GM19397 (cell line): ENCODE data around the gene PTPRN2.
"Not testable (repeated sequence)": the region's sequence is repeated elsewhere in the genome, so short reads cannot be mapped to it uniquely, and the experiment has no call there.

ENCODE experiments used
- ATAC-seq: cut with Tn5 transposase; IDR thresholded peaks from one replicate; pipeline ENCODE4 v1.9.1; 2021; ENCODE audit warnings: mild to moderate bottlenecking, moderate library complexity; ENCODE audit not compliant: unreplicated experiment

Gene PTPRN2

DNA sequence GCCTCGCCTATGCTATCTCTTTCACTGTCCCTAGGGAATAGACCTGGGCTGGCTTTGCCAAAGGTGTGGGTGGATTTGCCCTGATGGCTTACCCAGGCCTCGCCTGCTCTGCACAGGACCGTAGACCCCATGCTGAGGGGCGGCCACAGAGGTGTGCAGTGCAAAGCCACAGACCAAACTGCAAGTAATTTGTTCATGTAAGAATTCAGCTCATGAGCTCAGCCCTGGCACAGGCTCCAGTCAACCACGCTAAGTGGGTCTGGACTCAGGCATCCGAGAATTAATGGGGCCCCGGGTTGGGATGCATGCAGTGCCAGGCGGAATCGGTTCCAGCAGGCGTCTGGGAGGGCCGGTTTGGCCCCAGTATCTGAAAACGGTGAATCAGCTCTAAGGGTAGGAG is 805.6 kb downstream of the PTPRN2 start:
- no peak for ATAC-seq

DNA sequence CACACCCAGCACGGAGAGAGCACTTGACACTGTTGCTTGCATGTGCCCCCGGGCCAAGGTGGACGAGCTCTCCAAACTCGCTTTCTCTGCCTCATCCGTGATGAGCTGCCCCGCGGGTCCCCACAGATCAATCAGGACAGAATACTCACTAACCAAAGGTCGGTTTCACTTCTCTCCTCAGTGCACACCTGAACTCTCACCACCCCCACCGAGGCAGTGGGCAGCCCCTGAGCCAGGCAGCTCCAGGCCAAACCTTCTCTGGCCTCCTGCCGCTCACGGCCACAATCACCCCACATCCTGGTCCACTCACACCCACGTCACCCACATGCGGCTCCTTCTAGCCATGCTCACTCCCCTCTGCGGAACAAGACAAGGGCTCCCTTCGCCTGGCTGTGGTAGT is 806.9 kb downstream of the PTPRN2 start:
- no peak for ATAC-seq

DNA sequence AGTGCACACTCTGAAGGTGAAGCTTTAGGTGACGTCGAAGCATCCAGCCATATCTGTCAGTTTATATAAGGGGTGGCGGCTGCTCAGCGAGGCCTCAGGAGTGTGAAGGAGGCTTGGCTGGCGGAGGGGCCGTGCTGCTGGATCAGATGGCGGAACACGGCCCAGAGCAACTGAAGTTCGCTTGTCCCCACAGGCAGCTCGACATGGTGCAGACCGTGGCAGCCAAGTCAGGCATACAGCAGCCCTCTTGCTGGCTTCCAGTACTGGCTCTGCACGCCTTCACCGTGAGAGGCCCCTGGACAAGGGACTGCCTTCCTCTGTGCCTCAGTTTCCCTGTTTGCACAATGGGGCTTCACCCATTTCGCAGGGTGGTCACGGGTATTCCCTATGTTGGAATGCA is 807.3 kb downstream of the PTPRN2 start:
- no peak for ATAC-seq

DNA sequence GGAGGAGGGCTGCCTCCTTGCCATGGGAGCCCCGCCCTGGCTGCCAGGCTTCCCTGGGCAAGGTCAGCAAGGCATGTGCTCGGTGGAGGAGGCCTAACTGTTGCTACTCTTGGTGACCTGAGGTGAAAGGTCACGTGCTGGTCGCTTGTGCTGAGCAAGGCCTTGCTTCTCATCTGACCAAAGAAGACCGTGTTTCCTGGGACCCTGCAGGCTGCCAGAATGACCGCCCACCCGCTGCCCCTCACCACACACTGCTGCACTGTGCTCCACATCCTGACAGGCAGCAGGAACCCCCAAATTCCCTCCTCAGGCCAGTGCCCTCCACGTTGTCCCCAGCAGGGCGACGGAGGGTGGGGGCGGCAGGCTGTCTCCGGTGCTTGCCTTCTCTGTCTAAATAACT is 808.4 kb downstream of the PTPRN2 start:
- ATAC-seq: no peak

DNA sequence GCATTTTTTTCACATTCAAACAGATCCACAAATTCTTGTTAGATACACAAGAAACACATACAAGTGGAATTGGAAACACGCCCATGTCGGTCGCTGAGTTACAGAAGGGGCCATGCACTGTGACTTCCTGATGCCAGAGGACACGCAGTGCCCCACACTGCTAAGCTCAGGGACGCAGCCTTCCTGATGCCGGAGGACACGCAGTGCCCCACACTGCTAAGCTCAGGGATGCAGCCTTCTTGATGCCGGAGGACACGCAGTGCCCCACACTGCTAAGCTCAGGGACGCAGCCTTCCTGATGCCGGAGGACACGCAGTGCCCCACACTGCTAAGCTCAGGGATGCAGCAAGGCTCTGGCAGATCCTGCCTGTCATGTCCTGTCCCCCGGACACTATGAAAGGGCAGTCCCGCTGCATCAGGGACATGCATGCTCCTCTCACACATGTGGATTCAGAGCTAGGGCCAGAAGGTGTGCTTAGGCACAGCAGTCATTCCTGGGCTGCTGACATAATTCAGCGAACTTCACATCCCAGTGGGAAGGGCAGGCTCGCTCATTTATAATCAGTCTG is 810.3 kb downstream of the PTPRN2 start:
- ATAC-seq: not testable (repeated sequence)

DNA sequence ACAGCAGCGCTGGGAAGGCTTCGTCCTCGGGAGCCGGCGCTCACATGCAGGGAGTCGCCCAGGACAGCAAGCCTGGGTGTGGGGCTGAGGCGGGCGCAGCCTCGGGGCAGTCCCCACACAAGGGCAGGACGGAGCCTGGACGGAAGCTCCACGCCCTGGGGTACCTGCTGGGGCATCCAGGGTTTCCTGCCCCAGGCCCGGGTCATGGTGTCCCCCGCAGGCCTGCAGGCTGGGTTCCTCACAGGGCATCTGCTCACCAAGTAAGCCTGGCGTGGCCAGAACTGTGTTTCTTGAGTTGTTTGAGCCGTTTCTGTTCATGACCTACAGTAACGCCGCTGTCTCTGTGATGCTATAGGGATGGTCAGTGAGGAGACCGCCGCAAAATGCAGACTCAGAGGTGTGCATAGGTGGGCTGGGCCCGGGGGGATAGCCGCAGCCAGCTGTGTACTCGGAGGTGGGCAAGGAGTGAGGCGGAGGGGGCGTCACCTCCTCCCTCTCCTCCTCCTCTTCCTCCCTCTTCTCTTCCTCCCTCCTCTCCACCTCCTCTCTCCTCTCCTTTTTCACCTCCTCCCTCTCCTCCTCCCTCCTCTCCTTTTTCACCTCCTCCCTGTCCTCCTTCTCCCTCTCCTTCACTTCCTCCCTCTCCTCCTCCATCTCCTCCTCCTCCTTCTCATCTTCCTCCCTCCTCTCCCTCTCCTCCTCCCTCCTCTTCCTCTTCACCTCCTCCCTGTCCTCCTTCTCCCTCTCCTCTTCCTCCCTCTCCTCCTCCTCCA is 811.9 kb downstream of the PTPRN2 start:
- ATAC-seq: no peak

DNA sequence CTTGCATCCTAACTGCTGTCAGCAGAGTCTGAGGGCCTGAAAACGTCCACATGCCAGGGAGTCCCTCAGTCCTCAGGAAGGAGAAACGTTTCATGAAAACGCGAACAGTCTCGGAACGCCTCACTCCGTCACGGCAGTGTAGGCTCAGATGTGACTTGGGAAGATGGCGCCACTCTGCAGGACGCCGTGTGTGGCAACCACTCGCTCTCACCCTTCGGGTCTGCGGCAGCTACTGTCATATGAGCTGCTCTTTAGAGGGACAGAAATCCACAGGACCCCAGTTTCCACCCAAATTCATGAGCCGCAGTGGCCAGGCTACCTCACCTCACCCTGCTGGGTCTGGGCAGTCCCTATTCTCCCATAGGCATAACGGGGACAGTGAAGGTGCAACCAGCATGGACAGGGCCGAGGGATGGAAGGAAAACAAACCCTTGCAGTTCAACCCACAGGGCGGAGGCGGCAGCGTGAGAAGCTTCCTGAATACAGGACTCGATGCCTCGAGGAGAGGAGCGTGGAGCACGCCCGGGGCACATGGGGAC is 812.5 kb downstream of the PTPRN2 start:
- no peak for ATAC-seq

DNA sequence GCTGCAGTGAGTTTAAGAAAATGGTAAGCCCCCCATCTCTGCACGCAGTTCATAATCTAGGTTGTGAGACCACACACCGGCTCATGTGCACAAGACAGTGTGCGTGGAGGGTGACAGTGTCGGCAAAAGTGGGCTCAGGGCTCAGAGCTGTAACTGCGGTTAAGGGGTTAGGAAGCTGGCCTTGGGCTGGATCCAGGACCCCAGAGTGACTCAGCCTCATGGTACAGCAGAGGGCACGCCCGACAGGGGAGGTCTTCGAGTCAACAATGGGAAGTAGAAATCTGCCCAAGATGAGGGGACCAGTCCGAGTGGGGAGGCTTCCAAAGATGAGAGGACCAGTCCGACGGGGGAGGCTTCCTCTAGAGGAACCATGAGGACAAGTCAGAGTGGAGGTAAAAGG is 813.1 kb downstream of the PTPRN2 start:
- no peak for ATAC-seq

DNA sequence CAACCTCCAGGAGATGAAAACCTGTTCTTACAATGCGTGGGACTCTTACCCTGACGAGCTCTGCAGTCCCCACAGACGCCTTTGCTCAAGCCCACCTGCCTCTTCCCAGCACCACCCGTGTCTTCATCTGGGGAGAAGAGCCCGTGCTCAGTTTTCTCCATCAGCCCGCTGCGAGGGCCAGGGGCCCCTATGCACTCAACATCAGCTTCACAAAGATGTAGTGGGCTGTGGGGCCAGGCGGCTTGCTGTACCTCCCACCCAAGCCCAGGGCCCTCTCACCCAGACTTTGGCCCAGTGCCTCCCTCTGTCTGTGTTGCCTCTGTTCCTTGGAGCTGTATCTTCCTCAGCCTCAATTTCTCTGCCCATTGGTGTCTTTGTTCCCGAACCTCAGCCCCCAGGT is 814.3 kb downstream of the PTPRN2 start:
- ATAC-seq: no peak

DNA sequence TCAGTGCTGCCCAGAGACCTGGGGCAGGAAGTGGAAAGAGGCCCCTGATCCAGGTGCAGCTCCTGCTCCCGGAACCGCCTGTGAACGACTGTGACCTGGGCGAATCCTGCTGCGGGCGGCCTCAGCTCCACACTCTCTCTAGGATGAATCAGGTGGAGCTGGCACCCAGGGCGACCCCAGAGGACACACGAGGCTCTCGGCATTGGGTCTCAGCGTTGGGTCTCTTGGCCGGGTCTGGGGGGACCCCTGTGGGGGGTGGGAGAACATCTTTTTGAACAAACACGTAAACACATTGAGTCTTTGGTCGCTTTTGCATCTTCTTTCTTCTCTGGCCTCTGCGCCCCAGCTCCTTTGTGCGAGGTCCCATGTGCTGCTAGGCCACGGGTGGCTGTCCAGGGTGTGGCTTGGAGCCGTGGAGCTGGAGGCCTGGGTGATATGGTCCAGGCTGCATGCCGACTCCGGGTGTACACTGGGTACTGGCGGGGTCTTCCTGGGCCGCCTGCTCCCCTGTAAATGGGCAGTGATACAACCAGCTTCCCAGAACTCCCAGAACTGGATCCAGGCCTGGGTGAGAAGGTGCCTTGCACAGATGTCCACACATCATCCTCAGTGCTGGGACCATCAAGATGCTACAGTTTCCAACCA is 815.0 kb downstream of the PTPRN2 start:
- ATAC-seq: no peak

DNA sequence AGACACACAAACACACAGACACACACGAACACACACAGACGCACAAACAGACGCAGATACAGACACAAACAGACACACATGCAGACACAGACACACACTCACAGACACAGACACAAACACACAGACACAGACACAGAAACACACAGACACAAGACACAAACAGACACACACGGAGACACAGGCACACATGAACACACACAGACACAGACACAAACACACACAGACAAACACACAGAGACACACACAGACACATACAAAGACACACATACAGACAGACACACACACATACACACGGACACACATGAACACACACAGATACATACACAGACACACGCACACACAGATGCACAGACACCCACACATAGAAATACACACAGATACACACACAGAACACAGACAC is 815.9 kb downstream of the PTPRN2 start:
- ATAC-seq: no peak

DNA sequence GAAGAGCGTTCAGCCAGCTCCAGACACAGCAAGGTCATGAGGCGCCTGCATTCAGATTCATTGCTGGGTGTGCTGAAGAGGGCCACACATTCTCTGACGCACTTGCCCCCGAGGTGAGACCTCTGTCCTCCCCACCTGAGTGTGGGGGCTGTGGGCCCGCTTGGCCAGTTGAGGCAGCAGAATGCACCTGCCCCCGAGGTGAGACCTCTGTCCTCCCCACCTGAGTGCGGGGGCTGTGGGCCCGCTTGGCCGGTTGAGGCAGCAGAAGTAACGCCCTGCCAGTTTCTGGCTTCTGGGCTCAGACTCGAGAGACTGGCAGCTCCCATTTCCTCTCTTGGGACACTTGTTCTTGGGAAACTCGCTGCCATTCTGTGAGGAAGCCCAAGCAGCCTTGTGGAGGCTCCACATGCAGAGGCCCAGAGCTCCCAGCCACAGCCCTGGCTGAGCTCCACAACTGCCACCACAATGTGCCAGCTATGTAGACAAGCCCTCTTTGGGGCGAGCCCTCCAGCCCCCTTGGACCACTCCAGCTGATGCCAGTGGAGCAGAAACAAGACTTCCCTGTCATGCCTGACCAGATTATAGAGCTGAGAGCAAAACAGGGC is 816.8 kb downstream of the PTPRN2 start:
- no peak for ATAC-seq

DNA sequence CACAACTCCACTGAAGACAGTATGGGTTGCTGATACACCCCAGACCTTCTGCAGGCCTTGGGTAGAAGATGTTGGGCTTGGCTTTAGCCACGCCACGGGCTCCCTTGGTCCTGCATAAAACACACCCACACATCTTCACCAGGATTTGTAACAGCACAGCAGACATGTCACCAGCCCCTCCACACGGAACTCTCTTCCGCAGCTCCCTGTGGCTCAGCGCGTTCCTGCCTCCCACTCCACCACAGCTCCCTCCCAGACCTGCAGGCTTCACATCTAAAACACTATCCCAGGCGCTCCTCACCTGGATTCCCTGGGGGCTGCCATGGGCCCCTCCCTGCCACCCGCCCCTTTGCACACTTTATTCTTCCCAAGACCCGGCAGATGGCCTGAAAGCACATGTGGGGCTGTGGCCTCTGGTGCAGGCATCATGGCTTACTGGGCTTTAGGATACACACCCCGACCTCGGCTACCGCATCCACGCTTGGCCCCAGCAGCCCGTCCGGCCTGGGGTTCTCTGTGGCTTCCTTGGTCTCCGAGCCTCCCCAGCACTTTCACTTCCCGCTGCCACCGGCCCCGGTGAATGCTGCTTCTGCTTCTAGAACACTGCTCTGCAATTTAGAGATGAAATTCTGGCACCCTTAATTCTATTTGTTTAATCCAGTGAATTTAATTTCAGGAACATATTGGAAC is 818.0 kb downstream of the PTPRN2 start:
- no peak for ATAC-seq

DNA sequence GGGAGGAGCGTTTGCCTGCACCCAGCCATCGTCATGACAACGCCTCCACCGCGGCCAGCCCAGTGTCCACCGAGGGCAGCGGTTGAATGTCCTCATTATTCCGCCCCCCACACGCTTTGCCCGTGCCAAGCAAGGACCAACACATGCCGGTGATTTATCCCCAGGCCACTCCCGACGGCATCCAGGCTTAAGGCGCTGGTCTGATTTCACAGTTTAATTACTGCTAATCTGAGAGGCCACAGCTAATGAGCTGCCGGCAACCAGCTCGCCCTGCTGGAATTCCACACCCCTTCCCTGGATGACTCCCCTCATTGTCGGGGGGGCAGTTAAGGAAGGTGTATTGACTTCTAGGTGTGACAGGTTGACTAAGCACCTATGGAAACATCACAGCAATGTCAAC is 818.5 kb downstream of the PTPRN2 start:
- no peak for ATAC-seq

DNA sequence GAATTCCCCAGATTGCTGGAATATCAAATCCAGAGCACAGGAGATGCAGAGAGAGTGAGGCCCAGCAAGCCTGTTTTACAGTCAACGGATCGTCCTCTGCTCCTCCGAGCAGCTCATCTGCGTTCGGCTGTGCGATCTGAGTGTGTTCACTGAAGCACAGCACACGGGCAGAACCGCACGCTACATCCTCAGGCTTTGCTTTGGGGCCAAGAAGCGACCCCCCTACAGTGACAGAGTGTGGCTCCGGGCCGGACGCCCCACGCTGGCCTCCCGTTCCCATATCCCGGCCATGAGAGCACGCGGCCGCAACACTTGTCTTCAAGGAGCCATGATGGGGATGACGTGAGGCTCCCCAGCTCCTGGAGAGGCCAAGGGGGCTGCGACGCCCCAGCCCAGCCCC is 819.4 kb downstream of the PTPRN2 start:
- ATAC-seq: no peak

DNA sequence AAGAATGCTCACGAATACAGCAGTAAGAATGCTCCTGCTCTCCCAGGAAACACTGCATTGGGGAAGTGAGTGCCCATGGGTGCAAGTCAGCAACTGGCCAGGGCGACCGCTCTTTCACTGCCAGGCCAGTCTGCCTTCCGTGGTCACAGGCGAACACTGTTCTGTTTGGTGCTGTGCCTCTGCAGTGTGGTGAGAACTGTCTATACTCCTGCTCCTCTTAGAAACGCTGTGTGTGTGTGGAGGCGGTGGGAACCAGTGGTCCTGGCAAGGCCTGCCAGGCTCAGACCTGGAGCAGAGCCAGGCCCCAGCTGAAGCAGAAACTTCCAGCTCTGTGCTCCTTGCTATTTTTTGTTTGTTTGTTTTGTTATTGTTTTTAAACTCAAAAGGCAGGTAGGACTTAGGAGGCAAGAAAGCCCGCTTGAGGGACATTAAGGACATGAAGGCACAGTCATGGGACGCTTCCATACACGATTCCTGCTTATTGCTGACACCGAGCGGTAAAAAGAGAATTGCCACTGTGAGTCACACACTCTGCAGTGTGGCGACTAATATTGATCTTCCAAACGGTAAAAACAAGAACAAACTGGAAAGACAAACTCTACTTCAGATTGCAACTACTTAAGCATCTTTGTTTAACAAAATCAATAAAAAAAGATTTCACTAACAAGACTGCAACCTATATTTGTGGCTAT is 820.0 kb downstream of the PTPRN2 start:
- ATAC-seq: no peak

DNA sequence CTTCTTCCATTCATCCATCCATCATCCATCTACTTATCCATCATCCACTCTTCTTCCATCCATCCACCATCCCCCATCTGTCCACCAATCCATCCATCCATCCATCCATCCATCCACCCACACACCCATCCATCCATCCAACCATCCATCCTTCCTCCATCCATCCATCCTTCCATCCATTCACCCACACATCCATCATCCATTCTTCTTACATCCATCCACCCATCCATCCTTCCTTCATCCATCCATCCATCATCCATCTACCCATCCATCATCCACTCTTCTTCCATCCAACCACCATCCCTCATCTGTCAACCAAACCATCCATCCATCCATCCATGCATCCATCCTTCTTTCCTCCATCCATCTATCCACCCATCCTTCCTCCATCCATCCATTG is 821.5 kb downstream of the PTPRN2 start:
- ATAC-seq: no peak

DNA sequence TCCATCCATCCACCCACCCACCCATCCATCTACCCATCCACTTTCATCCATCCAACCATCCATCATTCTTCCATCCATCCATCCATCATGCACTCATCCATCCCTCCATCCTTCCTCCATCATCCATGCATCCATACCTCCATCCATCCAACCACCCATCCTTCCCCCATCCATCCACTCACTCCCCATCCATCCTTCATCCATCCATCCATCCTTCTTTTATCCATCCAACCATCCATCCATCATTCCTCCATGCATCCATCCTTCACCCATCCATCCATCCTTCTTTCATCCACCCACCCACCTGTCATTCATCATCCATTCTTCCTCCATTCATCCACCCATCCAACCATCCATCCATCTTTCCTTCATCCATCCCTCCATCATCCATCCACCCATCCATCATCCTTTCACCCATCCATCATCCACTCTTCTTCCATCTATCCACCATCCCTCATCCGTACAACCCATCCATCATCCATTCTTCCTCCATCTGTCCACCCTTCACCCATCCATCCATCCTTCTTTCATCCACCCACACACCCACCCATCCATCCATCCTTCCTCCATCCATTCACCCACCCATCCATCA is 822.6 kb downstream of the PTPRN2 start:
- ATAC-seq: no peak

DNA sequence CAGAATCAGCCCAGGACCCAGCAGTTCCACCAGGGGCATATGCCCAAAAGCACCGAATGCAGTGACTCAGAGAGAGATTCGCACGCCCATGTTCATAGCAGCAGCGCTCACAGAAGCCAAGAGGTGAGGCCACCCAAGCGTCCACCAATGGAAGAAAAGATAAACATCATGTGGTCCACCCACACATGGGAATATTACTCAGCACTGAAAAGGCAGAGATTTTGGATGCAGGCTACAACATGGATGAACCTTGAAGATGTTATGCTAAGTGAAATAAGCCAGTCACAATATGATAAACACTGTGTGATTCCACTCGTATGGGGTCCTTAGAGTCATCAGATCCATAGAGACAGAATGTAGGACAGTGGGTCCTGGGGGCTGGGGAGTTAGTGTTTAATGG is 823.4 kb downstream of the PTPRN2 start:
- ATAC-seq: no peak
